Measurements from ENCODE around the gene KPRP. TPM values are rescaled to one million over a fixed set of nuclear protein-coding genes. Genes with fewer than 3 reads are reported as not detected.

Gene KPRP
- total RNA-seq, 1 experiment from 2014 or later: not detected

- no peak overlapping the region for H3K9ac ChIP-seq (ENCODE audit: extremely low read depth, insufficient read length, low read length)
- H3K18ac ChIP-seq (ENCODE audit: insufficient read length, low read depth, low read length): no peak overlapping the region
- H2BK15ac ChIP-seq (ENCODE audit: low read depth, low read length): no peak overlapping the region
- no CpG with 5 or more reads among the region's 11 CpGs for WGBS (ENCODE audit: extremely low coverage, insufficient read length, low lambda C conversion rate)
- H3K79me2 ChIP-seq (ENCODE audit: insufficient read depth, low read length): no peaks in the 10 kb centered on the region
- H3K27ac Mint-ChIP-seq: no peak overlapping the region
- no peak overlapping the region for H4K8ac ChIP-seq (replicated peaks; ENCODE audit: insufficient read length, low read depth, low read length)
- no peak overlapping the region for H3K14ac ChIP-seq (ENCODE audit: insufficient read depth, low read length)
- no peak overlapping the region for H3K56ac ChIP-seq (ENCODE audit: insufficient read length, low read depth, low read length)
- no peak overlapping the region for H4K91ac ChIP-seq (ENCODE audit: insufficient read length, low read depth, low read length)
- no peak overlapping the region for H3K4me2 ChIP-seq (ENCODE audit: insufficient read depth, insufficient read length, low read length)
- H3K4me1 ChIP-seq (ENCODE audit: insufficient read depth, low read length): no peaks in the 10 kb centered on the region
- H3K79me1 ChIP-seq (ENCODE audit: insufficient read depth, low read depth, low read length, poor library complexity, severe bottlenecking): no peaks in the 10 kb centered on the region
- peaks cover 54% of the 10 kb centered on the region for H3K9me3 ChIP-seq (ENCODE audit: control insufficient read depth, low read depth, low read length)
- H2AK5ac ChIP-seq (ENCODE audit: insufficient read length, low read length): no peak overlapping the region
- no peaks in the 10 kb centered on the region; the same call in 1 of the 2 replicates for H3K27me3 Mint-ChIP-seq (ENCODE audit: low read depth)
- no peak overlapping the region for H3K23ac ChIP-seq (ENCODE audit: insufficient read length, low read depth, low read length)
- no peaks in the 10 kb centered on the region for H3K4me1 Mint-ChIP-seq
- H3K36me3 Mint-ChIP-seq (ENCODE audit: insufficient read depth in 1 of 3, low read depth in 3 of 3): peaks cover 5 to 25% (median 17%) of the 10 kb centered on the region in 3 experiments
- no peak overlapping the region for H2AFZ ChIP-seq (ENCODE audit: low read length)
- H2BK20ac ChIP-seq (ENCODE audit: low read depth, low read length, poor library complexity, severe bottlenecking): no peak overlapping the region
- no peak overlapping the region for H3K27ac ChIP-seq (ENCODE audit: insufficient read length, low read depth, low read length)
- H3K4ac ChIP-seq (ENCODE audit: low read depth, low read length): no peak overlapping the region
- no peak overlapping the region for H3T11ph ChIP-seq (ENCODE audit: low read length)
- H3K27me3 ChIP-seq (ENCODE audit: insufficient read depth, low read length): no peaks in the 10 kb centered on the region
- no peak for TF ChIP-seq CTCF (conservative IDR thresholded peaks at IDR 0.05)
- H4K20me1 ChIP-seq (ENCODE audit: control insufficient read depth, insufficient read depth, insufficient read length): no peaks in the 10 kb centered on the region
- peaks cover 82 to 88% of the 10 kb centered on the region in 2 experiments for H3K9me3 Mint-ChIP-seq
- H3K23me2 ChIP-seq (ENCODE audit: insufficient read length, low read depth, low read length, poor library complexity, severe bottlenecking): no peaks in the 10 kb centered on the region
- no peak overlapping the region for H2BK12ac ChIP-seq (ENCODE audit: insufficient read length, low read depth, low read length)
- no peak overlapping the region for H4K5ac ChIP-seq (ENCODE audit: insufficient read length, low read depth, low read length)
- DNase-seq: no peak
- no peak overlapping the region for H3K4me3 Mint-ChIP-seq
- H2BK120ac ChIP-seq (ENCODE audit: low read depth, low read length, poor library complexity, severe bottlenecking): no peak overlapping the region
- H2BK5ac ChIP-seq (ENCODE audit: insufficient read length, low read length): no peak overlapping the region
Measured at GRCh38 chr1:152776361-152776760, 18.5 kb downstream of the KPRP start.
